ENCODE measurements around the gene MTRF1L. TPM values are rescaled to one million over a fixed set of nuclear protein-coding genes. Genes with fewer than 3 reads are reported as not detected.

Gene MTRF1L
- total and polyA plus RNA-seq, 2 of the 8 experiments (the other 6 are each of a cell fraction or from before 2014, with no cell fraction given) = 4.5 to 26.5 TPM

GRCh38 chr6:153034139-153034538 is 31.6 kb upstream of the MTRF1L start (continued):
- TF ChIP-seq SUZ12 (IDR thresholded peaks at IDR 0.05; ENCODE audit: low read length) = no peak
- TF ChIP-seq NRF1 (IDR thresholded peaks at IDR 0.05; ENCODE audit: low read depth, low read length) = no peak
- TF ChIP-seq SP4 (IDR thresholded peaks at IDR 0.05; ENCODE audit: low read length) = no peak
- TF ChIP-seq BCL11A (IDR thresholded peaks at IDR 0.05; ENCODE audit: low read depth in 2 of 2, low read length in 2 of 2) = no peak

All from H1 (cell line).